WTC11 (cell line): ENCODE data around the gene TRIM9. TPM values are rescaled to one million over a fixed set of nuclear protein-coding genes. Genes with fewer than 3 reads are reported as not detected.

Experiments
- ATAC-seq: fragments of 200-7000 bp; cut with Tn5 transposase; 2 replicates; pipeline ENCODE4 v1.10.0; 2021; ENCODE audit warnings: mild to moderate bottlenecking, moderate library complexity
- CTCF ChIA-PET: fragments of 300-600 bp; sonication (Branson Sonifier 250); formaldehyde crosslinking; loops from one replicate; lab custom pipeline; 2021; ENCODE audit warnings: antibody characterized with exemption; lab: Charles Lee
- POLR2A ChIA-PET: fragments of 350-600 bp; sonication (Branson Sonifier 250); formaldehyde crosslinking; loops from one replicate; lab custom pipeline; 2021; ENCODE audit warnings: antibody characterized with exemption; lab: Charles Lee
- DNase-seq: peaks from one replicate; pipeline ENCODE4 v3.0.0; 2021; ENCODE audit warnings: low spot score
- H3K27ac Mint-ChIP-seq: 2 replicates; pipeline ENCODE4 v1.8.0; 2021; ENCODE audit warnings: mixed read lengths
- H3K27me3 Mint-ChIP-seq: 2 replicates; pipeline ENCODE4 v1.8.0; 2021; ENCODE audit warnings: low read depth, mild to moderate bottlenecking, moderate library complexity, mixed read lengths
- H3K36me3 Mint-ChIP-seq: 2 replicates; pipeline ENCODE4 v1.8.0; 2021; ENCODE audit warnings: mixed read lengths
- H3K4me1 Mint-ChIP-seq: 2 replicates; pipeline ENCODE4 v1.8.0; 2022; ENCODE audit warnings: mixed read lengths
- H3K4me3 Mint-ChIP-seq: 2 replicates; pipeline ENCODE4 v1.8.0; 2021; ENCODE audit warnings: mild to moderate bottlenecking, moderate library complexity, mixed read lengths
- H3K9me3 Mint-ChIP-seq: 2 replicates; pipeline ENCODE4 v1.8.0; 2021; ENCODE audit warnings: mixed read lengths
- AFF4 ChIP-seq: sonication (generic); formaldehyde crosslinking; IDR thresholded peaks from 2 replicates; pipeline ENCODE4 v1.8.1; 2023; ENCODE audit warnings: mild to moderate bottlenecking, missing genetic modification reagents, borderline replicate concordance
- AR ChIP-seq: fragments of 250-450 bp; sonication (Bioruptor Pico); IDR thresholded peaks from 2 replicates; pipeline ENCODE4 v1.9.0; 2021; ENCODE audit warnings: mild to moderate bottlenecking
- FOXK1 ChIP-seq: sonication (generic); formaldehyde crosslinking; IDR thresholded peaks from 2 replicates; pipeline ENCODE4 v1.8.0; 2022; ENCODE audit warnings: mild to moderate bottlenecking, moderate library complexity, missing genetic modification reagents
- IRF1 ChIP-seq: sonication (generic); formaldehyde crosslinking; IDR thresholded peaks from 2 replicates; pipeline ENCODE4 v1.8.0; 2023; ENCODE audit warnings: missing genetic modification reagents
- JAZF1 ChIP-seq: fragments of 250-450 bp; sonication (Bioruptor Pico); IDR thresholded peaks from 2 replicates; pipeline ENCODE4 v1.9.0; 2021; ENCODE audit warnings: moderate library complexity, mild to moderate bottlenecking, inconsistent platforms
- KAT7 ChIP-seq: sonication (generic); formaldehyde crosslinking; IDR thresholded peaks from 2 replicates; pipeline ENCODE4 v1.8.1; 2023; ENCODE audit warnings: missing genetic modification reagents, mild to moderate bottlenecking, borderline replicate concordance
- MLX ChIP-seq: sonication (generic); formaldehyde crosslinking; IDR thresholded peaks from 2 replicates; pipeline ENCODE4 v1.8.1; 2023; ENCODE audit warnings: mild to moderate bottlenecking, missing genetic modification reagents, moderate library complexity
- NFATC4 ChIP-seq: fragments of 250-450 bp; sonication (Bioruptor Pico); IDR thresholded peaks from 2 replicates; pipeline ENCODE4 v1.9.0; 2021; ENCODE audit warnings: mild to moderate bottlenecking
- NR2C2 ChIP-seq: sonication (generic); formaldehyde crosslinking; IDR thresholded peaks from 2 replicates; pipeline ENCODE4 v1.8.0; 2022; ENCODE audit warnings: mild to moderate bottlenecking, missing genetic modification reagents
- STAT6 ChIP-seq: sonication (generic); formaldehyde crosslinking; conservative IDR thresholded peaks from 2 replicates; pipeline ENCODE4 v1.8.1; 2023; ENCODE audit warnings: mild to moderate bottlenecking, low read depth, missing genetic modification reagents, moderate library complexity
- TCF7 ChIP-seq: sonication (generic); formaldehyde crosslinking; IDR thresholded peaks from 2 replicates; pipeline ENCODE4 v1.8.0; 2022; ENCODE audit warnings: mild to moderate bottlenecking, low read depth, missing genetic modification reagents, moderate library complexity
- ZBTB21 ChIP-seq: sonication (generic); formaldehyde crosslinking; IDR thresholded peaks from 2 replicates; pipeline ENCODE4 v1.8.1; 2023; ENCODE audit warnings: mild to moderate bottlenecking, missing genetic modification reagents, borderline replicate concordance
- ZNF138 ChIP-seq: sonication (generic); formaldehyde crosslinking; conservative IDR thresholded peaks from 2 replicates; pipeline ENCODE4 v1.8.1; 2022; ENCODE audit warnings: mild to moderate bottlenecking, moderate library complexity, missing genetic modification reagents
- ZNF396 ChIP-seq: fragments of 250-450 bp; sonication (Bioruptor Pico); IDR thresholded peaks from 2 replicates; pipeline ENCODE4 v1.8.0; 2021; ENCODE audit warnings: mild to moderate bottlenecking, moderate library complexity, borderline replicate concordance
- ZNF416 ChIP-seq: fragments of 250-450 bp; sonication (Bioruptor Pico); IDR thresholded peaks from 2 replicates; pipeline ENCODE4 v1.9.0; 2021; ENCODE audit warnings: mild to moderate bottlenecking, inconsistent platforms
- ZNF425 ChIP-seq: fragments of 250-450 bp; sonication (Bioruptor Pico); conservative IDR thresholded peaks from 2 replicates; pipeline ENCODE4 v1.9.0; 2021; ENCODE audit warnings: mild to moderate bottlenecking
- total RNA-seq: library from RNA; stranded (reverse); gene quantifications from 3 replicates; pipeline ENCODE4 v1.2.3, GENCODE V29; 2021

TRIM9 gene
- total RNA-seq, 1 experiment from 2014 or later, result 4.0 TPM

- no peak for TF ChIP-seq IRF1
- TF ChIP-seq ZNF396 (CRISPR knock-in tag), result no peak
- TF ChIP-seq STAT6 (CRISPR knock-in tag), result no peak
- TF ChIP-seq AFF4 (CRISPR knock-in tag), result no peak
- no peak for TF ChIP-seq ZBTB21 (CRISPR knock-in tag)
- no peak for TF ChIP-seq JAZF1
- TF ChIP-seq NFATC4 (CRISPR knock-in tag), result no peak
- TF ChIP-seq TCF7 (CRISPR knock-in tag), result no peak
- TF ChIP-seq NR2C2 (CRISPR knock-in tag), result no peak
Measured at GRCh38 chr14:51014625-51015024, 80.3 kb downstream of the TRIM9 start (continued).

- Mint-ChIP-seq H3K4me1 (no peaks in the 10 kb centered on the region), H3K36me3 (peaks cover 6% of the 10 kb centered on the region), H3K27me3 (no peaks in the 10 kb centered on the region), H3K27ac (no peak overlapping the region), H3K4me3 (no peak overlapping the region), H3K9me3 (peaks cover 11% of the 10 kb centered on the region)
- TF ChIP-seq JAZF1 (no peak), ZNF138 (CRISPR knock-in tag) (no peak), KAT7 (CRISPR knock-in tag) (no peak), AR (no peak), MLX (CRISPR knock-in tag) (no peak), IRF1 (no peak), FOXK1 (CRISPR knock-in tag) (no peak), ZNF416 (CRISPR knock-in tag) (no peak), ZNF425 (no peak)
- ChIA-PET POLR2A (no interaction called here), CTCF (no interaction called here)
- DNase-seq, result no peak
- no peak for ATAC-seq
Measured at GRCh38 chr14:51014086-51014485, 80.8 kb downstream of the TRIM9 start.
